Suppressor macrophage (primary cell): ENCODE measurements around the gene MYO7A.

Experiments used
- DNase-seq, 4 experiments: peaks; one replicate each; pipeline ENCODE4 v3.0.0-alpha.2; 2020 to 2022

MYO7A gene

GRCh38 chr11:77147668-77148321, 19.7 kb downstream of the MYO7A start:
- peak in 1 of 4 experiments; percentile 10 for DNase-seq

- no peak for DNase-seq
These were observed 21.1 kb downstream of the MYO7A start for GRCh38 chr11:77148963-77149715.

- DNase-seq = no peak
These were observed 21.8 kb downstream of the MYO7A start for GRCh38 chr11:77149716-77150392.

GRCh38 chr11:77150836-77151235, 22.8 kb downstream of the MYO7A start:
- DNase-seq = no peak

- peak; percentile 35 to 60 (median 52) for DNase-seq
These were observed 23.9 kb downstream of the MYO7A start for GRCh38 chr11:77151804-77152509.

GRCh38 chr11:77152846-77153245, 24.8 kb downstream of the MYO7A start:
- no peak for DNase-seq

GRCh38 chr11:77153276-77154185, 25.5 kb downstream of the MYO7A start:
- no peak for DNase-seq

GRCh38 chr11:77154381-77155081, 26.5 kb downstream of the MYO7A start:
- peak; percentile 30 to 56 (median 46) for DNase-seq

- DNase-seq = peak in 1 of 4 experiments; percentile 17
These were observed 27.0 kb downstream of the MYO7A start for GRCh38 chr11:77155082-77155475.

GRCh38 chr11:77155556-77156130, 27.6 kb downstream of the MYO7A start:
- no peak for DNase-seq

- no peak for DNase-seq
These were observed 28.6 kb downstream of the MYO7A start for GRCh38 chr11:77156396-77157195.

GRCh38 chr11:77158041-77158695, 30.1 kb downstream of the MYO7A start:
- DNase-seq = no peak

GRCh38 chr11:77159219-77159936, 31.3 kb downstream of the MYO7A start:
- no peak for DNase-seq

GRCh38 chr11:77159937-77160495, 32.0 kb downstream of the MYO7A start:
- no peak for DNase-seq

- DNase-seq = no peak
These were observed 35.2 kb downstream of the MYO7A start for GRCh38 chr11:77163271-77163670.

- DNase-seq = no peak
These were observed 37.0 kb downstream of the MYO7A start for GRCh38 chr11:77165066-77165465.

- no peak for DNase-seq
These were observed 38.0 kb downstream of the MYO7A start for GRCh38 chr11:77166021-77166420.

GRCh38 chr11:77167111-77167626, 39.1 kb downstream of the MYO7A start:
- DNase-seq = no peak
